ENCODE data around the gene UBE2M.
"Not testable (repeated sequence)": the region's sequence is repeated elsewhere in the genome, so short reads cannot be mapped to it uniquely, and the experiment has no call there.

Gene UBE2M

DNA sequence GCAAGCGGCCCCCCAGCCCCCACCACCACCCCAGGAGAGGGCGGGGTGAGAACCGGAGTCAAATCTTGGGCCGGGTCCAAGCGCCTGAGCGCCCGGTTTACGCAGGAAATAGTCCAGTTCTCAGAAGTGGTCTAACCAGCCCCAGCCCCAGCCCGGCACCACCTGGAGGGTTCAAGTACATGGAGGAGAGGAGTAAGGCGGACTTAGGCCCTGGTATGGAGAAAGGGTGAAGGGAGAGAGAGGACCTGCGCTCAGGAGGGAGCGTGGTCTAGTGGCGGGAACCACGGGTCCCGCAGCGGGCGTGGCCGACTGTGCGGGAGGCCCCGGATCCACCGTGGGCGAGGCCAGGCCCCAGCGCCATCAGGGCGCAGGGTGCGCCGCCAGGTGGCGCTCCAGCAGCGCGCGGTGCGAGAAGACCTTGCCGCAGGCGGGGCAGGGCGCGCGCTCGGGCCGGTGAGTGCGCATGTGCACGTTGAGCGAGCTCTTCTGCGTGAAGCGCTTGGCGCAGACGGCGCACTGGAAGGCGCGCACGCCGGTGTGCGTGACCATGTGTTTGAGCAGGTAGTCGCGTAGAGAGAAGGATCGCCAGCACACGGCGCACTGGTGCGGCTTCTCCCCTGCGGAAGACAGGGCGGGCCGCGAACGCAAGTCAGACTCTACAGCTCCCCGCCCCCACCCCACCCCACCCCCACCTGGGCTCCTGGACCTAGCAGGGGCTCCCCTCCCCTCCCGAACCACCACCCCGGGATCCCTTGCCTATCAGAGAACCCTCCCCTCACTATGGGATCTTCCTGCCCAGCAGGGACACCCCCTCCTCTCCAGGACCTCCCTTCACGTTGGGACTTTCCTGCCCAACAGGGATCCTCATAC lies 44.5 kb downstream of the UBE2M start:
- peak in 54 of 56 donors; percentile 21 to 93 (median 73) for DNase-seq

DNA sequence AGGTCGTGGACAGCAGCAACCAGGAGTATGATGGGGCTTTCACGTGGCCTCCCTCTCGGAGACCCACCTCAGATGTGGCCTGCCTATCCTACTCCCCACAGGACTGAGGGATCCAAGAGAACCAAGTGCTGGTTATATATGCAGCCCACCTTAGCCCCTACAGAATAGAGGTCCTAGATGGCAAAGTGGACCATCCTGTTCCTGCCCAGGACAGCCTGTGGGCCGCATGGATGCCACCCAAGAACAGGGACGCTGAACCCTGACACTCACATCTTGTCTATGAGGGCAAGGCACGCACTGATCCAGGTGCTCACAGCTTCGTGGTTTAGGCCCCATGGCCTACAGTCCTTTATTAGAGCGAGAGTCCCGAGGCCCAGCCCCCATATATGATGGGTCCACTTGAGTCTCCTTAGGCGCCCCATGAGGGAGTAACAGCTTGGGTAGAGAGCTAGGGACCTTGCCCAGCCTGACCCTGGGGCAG lies 45.2 kb downstream of the UBE2M start:
- DNase-seq, result no peak

DNA sequence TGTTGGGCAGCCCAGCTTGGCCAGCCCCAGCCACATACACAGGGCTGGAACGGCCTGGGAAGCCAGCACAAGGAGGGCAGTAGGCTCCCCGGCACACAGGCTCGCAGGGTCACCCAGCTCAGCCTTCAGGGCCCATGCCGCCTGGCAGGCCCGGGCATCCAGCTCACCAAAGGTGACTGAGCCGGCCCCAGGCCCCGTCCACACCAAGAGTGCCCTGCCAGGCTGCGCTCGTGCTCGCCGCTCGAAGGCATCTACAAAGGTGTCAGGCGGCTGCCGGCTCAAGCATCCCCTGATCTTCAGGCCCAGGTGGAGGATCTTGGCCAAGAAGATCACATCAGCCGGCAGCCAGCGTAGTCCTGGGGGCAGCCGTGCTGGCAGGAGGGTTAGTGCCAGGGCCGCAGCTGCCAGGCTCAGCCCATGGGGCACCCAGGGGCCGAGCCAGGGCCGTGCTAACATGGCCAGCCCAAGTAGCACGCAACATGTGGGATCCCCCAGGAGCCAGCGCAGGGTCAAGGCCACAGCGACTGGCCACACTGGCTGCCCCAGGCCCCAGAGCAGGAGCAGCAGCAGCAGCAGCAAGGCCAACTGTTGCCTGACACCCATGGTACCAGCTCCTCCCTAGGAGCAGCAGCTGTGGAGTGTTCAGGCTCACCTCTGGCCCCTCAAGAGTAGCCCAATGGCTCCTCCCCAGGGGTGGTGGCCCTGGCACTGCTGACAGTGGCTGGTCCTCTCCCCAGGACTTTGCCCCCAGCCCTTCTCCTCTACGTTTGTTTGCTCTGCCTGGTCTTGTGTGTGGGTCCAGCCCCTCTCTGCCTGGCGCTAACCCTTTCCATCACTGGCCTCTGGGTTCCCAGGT lies 46.8 kb downstream of the UBE2M start, which contains the start of gene SLC27A5:
Gene SLC27A5 (minus strand): TSS at position 640 of the 856 bp plus-strand sequence. CDS start 37 bp downstream, at position 603.
- DNase-seq, result no peak

DNA sequence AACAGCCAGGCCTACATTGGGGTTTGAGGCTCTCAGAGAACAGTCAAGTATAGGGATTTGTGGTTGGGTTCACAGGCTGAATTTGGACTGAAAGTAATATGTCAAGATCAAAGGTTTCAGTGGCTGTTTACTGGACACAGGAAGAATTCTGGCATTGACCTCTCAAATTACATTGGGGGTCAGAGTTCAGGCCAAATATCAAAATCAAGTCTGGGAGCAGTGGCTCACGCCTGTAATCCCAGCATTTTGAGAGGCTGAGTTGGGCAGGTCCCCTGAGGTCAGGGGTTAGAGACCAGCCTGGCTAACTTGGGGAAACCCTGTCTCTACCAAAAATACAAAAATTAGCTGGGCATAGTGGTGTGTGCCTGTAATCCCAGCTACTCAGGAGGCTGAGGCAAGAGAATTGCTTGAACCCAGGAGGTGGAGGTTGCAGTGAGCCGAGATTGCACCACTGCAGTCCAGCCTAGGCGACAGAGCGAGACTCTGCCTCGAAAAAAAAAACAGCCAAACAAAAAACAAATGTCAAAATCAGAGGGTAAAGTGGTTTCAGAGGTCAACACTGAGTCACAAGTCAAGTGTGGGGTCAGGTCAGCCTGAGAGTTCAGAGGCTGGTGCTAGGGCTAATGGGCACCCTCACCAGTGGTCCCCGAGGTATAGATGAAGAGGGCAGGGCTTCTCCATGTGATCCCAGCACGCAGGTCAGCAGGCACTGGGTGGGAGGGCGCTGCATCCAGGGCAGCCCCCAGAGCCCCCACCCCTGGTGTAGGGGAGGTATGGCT lies 48.1 kb downstream of the UBE2M start:
- DNase-seq, result no peak

DNA sequence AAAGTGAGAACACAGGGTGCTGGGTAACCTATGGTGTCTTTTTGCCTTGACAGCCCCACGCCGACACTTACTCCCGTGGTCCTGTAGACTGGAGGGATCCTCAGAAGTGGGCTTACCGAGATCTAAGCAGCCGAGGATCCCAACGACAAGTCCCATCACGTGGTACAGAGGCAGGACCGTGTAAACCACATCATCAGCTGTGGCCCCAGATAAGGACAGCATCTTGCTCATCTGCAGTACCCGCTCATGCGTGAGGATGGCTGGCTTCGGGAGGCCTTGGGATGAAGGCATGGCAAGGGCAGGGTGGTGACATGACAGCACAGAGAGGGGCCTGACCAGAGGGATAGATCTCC lies 48.7 kb downstream of the UBE2M start:
- no peak for DNase-seq

DNA sequence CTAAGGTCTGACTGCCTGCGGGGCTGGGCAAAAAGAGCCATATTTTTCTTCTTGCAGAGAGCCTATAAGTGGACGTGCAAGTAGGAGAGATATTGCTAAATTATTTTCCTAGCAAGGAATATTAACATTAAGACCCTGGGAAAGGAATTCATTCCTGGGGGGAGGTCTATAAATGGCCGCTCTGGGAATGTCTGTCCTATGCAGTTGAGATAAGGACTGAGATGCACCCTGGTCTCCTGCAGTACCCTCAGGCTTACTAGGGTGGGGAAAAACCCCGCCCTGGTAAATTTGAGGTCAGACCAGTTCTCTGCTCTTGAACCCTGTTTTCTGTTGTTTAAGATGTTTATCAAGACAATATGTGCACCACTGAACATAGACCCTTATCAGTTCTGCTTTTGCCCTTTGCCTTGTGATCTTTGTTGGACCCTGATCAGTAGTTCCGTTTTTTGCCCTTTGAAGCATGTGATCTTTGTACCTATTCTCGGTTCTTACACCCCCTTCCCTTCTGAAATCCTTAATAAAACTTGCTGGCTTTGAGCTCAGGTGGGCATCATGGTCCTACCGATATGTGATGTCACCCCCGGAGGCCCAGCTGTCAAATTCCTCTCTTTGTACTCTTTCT lies 50.7 kb downstream of the UBE2M start:
- DNase-seq, result not testable (repeated sequence)

All from nucleus accumbens (tissue), 56 donors.